WI38 (cell line): ENCODE data around the gene PRR36.
A peak's percentile ranks its signal among the peaks of the same experiment; 100 is the strongest.

ENCODE experiments used
- H3K4me3 ChIP-seq: 2 replicates; pipeline ENCODE4 v1.5.1; 2011; ENCODE audit warnings: low read depth, mild to moderate bottlenecking, control low read depth, low read length
- TF ChIP-seq, protein P1 (sequence below): IDR thresholded peaks from 2 replicates; pipeline ENCODE4 v1.5.1; 2012; ENCODE audit warnings: low read depth, mild to moderate bottlenecking, control low read depth, low read length

PRR36 gene

GRCh38 chr19:7872306-7873204 is 1.6 kb downstream of the PRR36 start:
- H3K4me3 ChIP-seq: no peak overlapping the region
- TF ChIP-seq, protein P1, sequence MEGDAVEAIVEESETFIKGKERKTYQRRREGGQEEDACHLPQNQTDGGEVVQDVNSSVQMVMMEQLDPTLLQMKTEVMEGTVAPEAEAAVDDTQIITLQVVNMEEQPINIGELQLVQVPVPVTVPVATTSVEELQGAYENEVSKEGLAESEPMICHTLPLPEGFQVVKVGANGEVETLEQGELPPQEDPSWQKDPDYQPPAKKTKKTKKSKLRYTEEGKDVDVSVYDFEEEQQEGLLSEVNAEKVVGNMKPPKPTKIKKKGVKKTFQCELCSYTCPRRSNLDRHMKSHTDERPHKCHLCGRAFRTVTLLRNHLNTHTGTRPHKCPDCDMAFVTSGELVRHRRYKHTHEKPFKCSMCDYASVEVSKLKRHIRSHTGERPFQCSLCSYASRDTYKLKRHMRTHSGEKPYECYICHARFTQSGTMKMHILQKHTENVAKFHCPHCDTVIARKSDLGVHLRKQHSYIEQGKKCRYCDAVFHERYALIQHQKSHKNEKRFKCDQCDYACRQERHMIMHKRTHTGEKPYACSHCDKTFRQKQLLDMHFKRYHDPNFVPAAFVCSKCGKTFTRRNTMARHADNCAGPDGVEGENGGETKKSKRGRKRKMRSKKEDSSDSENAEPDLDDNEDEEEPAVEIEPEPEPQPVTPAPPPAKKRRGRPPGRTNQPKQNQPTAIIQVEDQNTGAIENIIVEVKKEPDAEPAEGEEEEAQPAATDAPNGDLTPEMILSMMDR: no peak

- TF ChIP-seq, protein P1: no peak
- H3K4me3 ChIP-seq: peak overlapping the region; percentile 26
These were observed 2.5 kb downstream of the PRR36 start for GRCh38 chr19:7871437-7872305.

- TF ChIP-seq, protein P1: no peak
- H3K4me3 ChIP-seq: no peak overlapping the region
These were observed 3.4 kb downstream of the PRR36 start for GRCh38 chr19:7870571-7871436.

DNA sequence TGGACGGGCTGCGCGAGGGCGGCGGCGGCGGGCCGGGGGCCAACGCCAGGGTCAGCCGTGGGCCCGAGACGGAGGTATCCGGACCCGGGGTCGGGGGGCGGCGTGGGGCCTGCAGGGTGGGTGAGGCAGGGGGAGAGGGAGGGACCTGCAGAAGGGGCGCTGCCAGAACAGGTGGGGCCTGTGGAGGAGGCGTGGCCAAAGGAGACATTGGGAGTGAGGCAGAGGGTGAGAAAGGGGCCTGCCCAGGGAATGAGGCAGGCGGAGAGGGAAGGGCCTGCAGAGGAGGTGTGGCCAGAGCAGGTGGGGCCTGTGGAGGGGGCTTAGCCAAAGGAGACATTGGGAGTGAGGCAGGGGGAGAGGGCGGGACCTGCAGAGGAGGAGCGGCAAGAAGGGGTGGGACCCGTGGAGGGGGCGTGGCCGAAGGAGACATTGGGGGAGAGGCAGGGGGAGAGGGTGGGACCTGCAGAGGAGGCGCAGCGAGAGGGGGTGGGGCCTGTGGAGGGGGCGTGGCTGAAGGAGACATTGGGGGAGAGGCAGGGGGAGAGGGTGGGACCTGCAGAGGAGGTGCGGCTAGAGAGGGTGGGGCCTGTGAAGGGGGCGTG is 4.2 kb downstream of the PRR36 start:
- TF ChIP-seq, protein P1: no peak
- no peak overlapping the region; the same call in 1 of the 2 replicates for H3K4me3 ChIP-seq

GRCh38 chr19:7869453-7869909 is 4.7 kb downstream of the PRR36 start:
- H3K4me3 ChIP-seq: peak overlapping the region; percentile 52
- TF ChIP-seq, protein P1: no peak

DNA sequence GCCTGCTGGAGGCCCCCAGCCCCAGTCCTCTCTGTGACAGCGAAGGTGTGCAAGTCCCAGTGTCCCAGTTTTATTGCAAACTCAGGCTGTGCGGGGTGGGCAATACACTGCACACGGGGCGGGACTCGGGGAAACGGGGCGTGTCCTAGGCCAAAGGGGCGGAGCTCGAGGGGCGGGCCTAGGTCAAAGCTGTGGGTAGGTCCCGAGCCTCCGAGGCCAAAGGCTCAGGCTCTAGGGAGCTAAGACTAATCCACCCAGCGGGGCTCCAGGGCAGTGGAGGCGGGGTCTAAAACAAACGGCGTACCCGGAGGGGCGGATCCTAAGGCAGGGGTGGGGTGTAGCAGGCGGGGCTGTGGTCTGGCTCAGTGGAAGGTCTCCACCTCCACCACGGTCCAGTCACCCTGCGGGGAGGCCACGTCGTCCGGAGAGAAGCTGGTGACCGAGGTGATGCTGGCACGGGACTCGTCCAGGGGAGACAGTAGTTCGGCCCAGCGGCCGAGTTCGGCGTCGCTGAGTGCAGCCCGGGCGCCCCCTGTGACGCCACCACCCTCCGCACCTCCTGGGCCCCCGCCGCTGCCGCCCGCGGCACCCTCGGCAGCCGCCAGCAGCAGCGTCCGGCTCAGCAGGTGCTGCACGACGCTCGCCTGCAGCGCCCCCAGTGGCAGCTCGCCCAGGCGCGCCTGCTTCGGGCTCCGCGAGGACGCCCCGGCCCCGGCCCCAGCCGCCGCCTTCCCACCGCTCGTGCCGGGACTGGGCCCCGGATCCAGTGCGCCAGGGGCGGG is 5.3 kb downstream of the PRR36 start:
- TF ChIP-seq, protein P1: peak; percentile 50
- H3K4me3 ChIP-seq: peak overlapping the region; percentile 52
